HG03060 (cell line): ENCODE data around the gene NDUFAF2.
"Not testable (repeated sequence)": the region's sequence is repeated elsewhere in the genome, so short reads cannot be mapped to it uniquely, and the experiment has no call there.

Experiments used
- ATAC-seq: cut with Tn5 transposase; IDR thresholded peaks from one replicate; pipeline ENCODE4 v1.9.1; 2021; ENCODE audit warnings: low read depth, moderate number of reproducible peaks; ENCODE audit not compliant: unreplicated experiment

NDUFAF2 gene

DNA sequence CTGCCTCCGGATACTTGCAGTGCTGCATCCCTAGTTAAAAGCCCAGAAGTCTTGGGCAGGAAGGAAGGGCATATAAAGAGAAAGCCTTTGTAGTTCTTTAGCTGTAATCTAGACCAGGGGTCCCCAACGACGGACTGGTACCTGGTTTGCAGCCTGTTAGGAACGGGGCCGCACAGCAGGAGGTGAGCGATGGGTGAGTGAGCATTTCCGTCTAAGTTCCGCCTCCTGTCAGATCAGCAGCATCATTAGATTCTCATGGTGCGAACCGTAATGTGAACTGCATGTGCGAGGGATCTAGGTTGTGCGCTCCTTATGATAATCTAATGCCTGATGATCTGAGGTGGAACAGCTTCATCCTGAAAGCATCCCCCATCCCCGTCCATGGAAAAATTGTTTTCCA, 218.9 kb downstream of the NDUFAF2 start:
- ATAC-seq, result no peak

DNA sequence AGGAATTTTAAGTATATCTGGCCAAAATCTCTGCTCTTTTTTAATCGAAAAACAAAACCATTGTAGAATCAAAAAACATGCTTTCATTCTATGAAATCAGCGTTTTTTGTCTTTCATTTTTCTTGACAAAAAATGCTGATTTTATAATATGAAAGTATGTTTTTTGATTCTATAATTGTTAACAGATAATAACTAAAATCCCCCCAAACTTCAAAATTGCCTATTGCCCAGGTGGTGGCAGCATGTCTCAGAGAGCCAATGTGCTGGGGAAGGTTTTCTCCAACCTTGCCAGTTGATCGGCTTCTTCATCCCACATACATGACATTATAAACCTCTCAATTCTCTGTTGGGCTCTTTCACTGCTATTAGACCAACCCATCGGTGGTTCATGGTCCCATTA, 222.4 kb downstream of the NDUFAF2 start:
- no peak for ATAC-seq

DNA sequence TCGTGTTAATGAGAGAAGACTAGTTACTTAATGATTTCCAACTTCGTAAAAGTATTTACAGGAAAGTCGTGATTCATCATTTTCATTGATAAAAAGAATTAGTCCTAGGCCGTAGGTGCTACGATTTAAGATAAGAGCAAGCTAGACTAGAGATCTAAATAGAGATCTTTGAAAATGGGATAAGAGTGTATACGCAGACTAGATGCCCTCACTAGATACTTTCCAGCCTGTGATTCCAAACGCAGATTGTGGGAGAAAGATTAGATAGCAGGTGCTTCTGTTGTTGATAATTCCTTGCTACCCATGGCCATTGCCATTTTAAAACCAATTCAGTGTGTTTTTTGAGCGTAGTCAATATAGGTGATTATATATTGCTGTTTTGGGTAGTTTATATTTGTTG, 223.9 kb downstream of the NDUFAF2 start:
- no peak for ATAC-seq

DNA sequence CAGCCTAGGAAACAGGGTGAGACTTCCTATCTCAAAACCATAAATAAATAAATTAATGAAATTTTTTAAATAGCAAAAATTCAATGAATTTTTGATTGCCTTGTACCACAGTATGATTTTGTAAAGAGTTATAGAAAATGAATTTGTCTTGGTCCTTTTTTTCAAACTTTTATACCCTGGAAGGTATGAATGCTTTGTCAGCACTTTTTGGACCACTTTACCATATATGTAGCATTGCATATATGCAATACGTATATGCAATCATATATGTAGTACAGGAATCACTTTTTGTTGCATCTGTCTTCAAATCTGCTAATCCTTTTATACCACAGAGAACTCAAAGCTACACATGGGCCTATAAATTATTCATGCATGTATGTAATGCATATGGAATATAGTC, 226.5 kb downstream of the NDUFAF2 start:
- no peak for ATAC-seq

DNA sequence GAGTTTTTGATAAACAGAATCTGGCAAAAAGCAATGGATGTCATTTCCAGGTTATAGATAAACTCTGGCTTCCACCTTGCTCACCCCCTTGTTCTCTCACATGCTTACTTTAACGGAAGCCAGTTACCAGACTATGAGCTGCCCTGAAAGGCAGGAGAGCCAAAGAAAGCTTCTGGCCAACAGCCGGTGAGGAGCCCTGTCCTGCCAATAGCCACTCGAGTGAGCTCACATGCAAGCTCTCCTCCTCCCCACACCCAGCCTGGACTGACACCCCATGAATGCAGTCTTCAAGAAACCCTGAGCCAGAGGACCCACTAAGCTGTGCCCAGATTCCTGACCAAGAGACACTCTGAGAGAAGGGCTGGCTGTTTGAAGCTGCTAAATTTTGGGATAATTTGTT, 231.6 kb downstream of the NDUFAF2 start:
- ATAC-seq, result no peak

DNA sequence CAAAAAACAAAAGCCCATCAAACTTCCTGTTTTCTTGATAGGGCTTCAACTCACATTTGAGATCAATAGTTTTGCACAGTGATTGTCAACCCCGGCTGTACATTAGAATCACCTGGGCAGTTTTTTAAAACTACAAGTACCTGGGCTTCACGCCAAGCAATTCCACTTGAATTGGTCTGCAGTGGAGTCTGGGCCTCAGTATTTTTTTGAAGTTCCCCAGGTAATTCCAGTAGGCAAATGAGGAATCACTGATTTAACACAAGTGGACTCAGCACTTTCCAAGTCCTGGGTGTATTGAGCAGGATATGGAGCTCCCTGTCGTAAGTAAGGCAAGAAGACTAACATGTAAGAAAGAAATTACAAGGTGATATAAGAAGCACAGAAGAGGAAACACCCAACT, 232.1 kb downstream of the NDUFAF2 start:
- no peak for ATAC-seq

DNA sequence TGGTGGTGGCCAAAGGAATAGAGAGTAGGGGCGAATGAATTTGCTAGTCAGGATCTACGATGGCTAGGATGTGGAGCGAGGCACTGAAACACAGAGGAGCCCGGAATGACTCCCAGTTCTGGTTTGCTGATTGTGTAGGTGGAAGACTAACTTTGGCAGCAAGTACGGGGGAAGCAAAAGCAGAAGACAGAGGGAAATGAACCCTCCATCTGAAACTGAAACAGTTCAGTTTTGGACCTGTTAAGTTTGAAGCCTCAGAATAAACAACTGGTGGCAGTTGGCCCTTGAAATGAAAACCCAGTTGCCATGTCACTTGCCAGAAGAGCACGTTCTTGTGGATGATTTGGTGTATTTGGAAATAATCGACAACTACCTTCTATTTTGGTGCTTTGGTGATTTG, 232.7 kb downstream of the NDUFAF2 start:
- no peak for ATAC-seq

DNA sequence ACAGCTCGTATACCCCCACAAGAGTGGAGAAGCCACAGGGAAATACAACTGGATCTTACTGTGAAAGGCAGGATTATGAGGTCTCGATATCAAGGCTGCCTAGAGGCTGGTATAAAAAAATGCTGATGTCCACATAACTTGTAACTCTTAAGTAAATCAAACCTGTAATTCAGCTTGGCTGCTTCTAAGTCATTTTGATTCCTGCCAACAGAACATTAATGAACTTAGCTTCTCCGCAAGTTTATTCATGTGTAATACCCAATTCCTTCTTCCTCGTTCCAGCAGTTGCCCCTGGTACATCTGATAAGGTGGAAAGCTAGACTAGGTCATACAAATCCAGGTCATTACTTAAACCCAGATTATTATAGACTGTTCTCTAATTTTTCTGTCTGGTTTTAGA, 233.7 kb downstream of the NDUFAF2 start:
- ATAC-seq, result no peak

DNA sequence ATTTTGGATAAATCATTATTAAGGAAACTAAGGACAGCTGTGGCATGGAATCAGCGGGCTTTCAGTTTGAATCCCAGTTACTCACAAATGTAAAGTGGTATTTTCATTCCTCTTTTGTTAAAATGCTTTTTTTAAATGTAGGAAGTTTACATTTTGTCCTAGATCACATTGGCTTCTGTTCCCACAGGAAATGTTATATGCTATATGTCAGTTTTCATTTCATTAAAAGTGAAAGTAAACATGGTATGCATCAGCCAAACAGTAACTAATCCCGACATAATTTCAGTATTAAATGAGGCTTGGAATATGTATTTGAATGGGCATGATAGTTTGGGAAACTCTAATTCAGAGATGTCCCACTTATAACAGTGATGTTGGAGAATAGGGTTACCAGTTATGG, 235.9 kb downstream of the NDUFAF2 start:
- no peak for ATAC-seq

DNA sequence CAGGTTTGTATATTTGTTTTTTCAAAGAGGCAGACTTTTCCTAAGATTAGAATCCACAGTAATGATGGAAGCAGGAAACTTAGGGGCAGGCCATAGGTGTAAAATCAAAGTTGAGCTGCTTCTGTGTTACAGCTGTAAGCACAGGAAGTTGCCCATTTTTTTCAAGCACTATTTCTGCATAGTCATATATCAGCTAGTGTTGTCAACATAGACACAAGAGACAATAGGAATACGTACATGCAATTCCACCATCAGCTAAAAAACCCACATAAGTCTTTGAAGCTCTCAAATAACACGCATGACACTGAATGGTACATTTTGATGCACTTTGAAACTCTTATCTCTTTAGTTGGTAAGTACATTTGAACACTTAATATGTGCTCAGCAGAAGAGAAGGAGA, 237.4 kb downstream of the NDUFAF2 start:
- ATAC-seq, result no peak

DNA sequence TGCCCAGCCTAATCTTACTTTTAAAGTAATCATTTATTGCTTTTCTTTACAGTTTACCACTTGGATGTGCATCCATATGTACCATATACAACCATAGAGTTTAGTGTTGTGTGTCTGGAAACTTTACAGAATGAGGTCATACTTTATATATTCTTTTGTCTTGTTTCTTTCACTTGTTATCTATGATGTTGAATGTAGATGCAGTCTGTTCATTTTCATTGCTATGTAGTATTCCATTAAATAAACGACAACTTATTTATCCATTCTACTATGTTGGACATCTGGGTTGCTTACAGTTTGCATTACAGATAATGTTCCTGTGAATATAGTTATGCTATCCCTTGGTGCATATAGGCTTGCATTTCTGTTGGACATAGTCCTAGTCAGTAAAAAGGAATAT, 238.5 kb downstream of the NDUFAF2 start:
- no peak for ATAC-seq

DNA sequence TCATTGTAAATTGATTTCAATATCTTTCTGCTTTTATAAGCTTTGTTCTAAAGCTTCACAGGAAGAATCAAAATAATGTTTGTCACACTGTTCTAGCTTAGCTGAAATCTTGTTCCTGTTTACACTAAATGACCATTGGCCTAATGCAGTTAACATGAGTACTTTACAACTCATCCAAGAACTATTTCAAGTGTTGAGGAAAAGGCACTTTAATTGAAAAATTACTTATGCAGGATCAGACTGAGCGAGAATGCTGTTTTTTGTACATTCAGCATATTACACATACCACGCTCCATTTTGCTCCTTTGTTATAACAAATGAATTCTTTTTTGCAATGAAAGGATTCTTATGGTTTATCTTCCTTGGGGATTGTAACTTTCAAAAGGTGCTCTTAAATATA, 239.7 kb downstream of the NDUFAF2 start:
- ATAC-seq, result no peak

DNA sequence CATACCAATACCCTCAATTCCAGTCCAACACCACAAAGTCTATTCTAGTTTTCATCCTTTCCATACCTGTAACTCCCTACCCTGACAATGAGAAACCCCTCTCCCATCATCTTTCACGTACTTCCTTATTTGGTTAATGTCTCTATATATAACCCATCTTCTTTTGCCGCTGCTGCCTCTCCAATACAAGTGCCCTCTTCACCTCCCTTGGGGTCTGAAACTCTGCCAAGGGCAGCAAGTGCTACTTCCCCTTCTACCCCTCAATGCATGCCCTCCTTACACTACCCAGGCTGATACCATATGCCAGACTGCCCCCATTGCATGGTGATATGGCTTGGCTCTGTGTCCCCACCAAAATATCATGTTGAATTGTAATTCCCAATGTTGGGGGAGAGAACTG, 241.6 kb downstream of the NDUFAF2 start:
- ATAC-seq, result no peak

DNA sequence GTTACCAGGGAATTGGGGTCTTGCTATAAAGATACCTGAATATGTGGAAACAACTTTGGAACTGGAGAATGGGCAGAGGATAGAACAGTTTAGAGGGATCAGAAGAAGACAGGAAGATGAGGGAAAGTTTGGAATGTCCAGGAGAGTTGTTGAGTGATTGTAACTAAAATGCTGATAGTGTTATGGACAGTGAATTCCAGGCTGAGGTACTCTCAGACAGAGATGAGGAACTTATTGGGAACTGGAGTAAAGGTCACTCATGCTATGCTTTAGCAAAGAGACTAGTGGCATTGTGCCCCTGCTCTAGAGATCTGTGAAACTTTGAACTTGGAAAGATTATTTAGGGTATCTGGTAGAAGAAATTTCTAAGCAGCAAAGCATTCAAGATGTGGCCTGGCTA, 242.3 kb downstream of the NDUFAF2 start:
- not testable (repeated sequence) for ATAC-seq

DNA sequence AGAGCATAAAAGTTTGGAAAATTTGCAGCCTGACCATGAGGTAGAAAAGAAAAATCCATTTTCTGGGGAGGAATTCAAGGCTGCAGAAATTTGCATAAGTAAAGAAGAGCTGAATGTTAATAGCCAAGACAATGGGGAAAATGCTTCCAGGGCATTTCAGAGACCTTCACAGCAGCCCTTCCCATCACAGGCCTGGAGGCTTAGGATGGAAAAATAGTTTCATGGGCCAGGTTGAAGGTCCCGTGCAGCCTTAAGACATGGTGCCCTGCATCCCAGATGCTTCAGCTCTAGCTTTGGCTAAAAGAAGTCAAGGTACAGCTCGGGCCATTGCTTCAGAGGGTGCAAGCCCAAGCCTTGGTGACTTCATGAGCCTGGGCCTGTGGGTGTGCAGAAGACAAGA, 242.8 kb downstream of the NDUFAF2 start:
- ATAC-seq, result not testable (repeated sequence)

DNA sequence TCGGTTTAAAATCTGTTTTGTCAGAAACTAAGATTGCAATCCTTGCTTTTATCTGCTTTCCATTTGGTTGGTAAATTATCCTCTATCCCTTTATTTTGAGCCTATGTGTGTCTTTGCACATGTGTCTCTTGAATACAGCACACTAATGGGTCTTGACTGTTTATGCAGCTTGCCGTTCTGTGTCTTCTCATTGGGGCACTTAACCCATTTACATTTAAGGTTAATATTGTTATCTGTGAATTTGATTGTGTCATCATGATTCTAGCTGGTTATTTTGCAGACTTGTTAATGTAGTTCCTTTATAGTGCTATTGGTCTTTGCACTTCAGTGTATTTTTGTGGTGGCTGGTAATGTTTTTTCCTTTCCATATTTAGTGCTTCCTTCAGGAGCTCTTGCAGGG, 253.6 kb downstream of the NDUFAF2 start:
- no peak for ATAC-seq

DNA sequence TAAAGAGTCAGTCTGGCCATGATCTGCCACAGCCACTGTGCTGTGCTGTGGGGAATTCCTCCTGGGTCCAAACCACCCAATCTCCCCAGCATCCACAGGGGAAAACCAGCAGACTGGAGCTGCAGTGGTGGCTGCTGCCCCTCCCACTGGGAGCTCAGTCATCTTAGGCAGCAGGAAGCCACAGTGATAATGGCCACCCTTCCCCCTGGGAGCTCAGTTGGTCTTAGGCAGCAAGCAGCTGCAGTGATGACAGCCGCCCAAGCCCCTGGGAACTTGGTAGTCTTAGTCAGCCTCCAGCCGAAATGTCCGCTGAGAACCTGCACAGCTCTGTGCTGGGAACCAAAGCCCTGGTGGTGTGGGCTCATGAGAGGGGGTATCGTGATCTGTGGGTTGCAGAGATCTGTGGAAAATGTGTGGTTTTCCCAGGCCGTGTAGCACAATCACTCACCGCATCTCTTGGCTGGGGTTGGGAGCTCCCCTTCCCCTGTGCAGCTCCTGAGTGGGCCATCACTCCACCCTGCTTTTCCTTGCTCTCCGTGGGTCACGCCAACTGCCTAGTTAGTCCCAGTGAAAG, 255.7 kb downstream of the NDUFAF2 start:
- no peak for ATAC-seq

DNA sequence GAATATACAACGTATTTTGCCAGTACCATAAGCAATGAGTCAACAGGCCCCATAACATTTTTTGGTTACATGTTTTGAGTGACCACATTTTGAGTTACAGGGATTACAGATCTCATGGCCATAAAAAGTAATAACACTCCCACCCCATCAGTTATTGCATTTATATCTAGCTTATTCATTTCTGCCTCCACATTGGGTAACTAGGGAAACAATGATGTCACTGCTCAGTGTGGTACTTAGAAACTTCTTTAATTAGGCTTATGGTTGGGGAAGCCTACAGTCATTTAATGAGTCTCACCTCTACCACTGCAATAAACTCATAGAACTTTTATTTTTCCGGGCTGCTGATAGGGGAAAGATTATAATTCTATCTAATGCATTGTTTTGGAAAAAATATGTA, 257.2 kb downstream of the NDUFAF2 start:
- ATAC-seq, result no peak
